GM21723 (cell line): ENCODE measurements around the gene PRAC1.

Experiments used
- ATAC-seq: cut with Tn5 transposase; IDR thresholded peaks from one replicate; pipeline ENCODE4 v1.9.1; 2021; ENCODE audit warnings: mild to moderate bottlenecking, moderate library complexity; ENCODE audit not compliant: unreplicated experiment

PRAC1 gene

DNA sequence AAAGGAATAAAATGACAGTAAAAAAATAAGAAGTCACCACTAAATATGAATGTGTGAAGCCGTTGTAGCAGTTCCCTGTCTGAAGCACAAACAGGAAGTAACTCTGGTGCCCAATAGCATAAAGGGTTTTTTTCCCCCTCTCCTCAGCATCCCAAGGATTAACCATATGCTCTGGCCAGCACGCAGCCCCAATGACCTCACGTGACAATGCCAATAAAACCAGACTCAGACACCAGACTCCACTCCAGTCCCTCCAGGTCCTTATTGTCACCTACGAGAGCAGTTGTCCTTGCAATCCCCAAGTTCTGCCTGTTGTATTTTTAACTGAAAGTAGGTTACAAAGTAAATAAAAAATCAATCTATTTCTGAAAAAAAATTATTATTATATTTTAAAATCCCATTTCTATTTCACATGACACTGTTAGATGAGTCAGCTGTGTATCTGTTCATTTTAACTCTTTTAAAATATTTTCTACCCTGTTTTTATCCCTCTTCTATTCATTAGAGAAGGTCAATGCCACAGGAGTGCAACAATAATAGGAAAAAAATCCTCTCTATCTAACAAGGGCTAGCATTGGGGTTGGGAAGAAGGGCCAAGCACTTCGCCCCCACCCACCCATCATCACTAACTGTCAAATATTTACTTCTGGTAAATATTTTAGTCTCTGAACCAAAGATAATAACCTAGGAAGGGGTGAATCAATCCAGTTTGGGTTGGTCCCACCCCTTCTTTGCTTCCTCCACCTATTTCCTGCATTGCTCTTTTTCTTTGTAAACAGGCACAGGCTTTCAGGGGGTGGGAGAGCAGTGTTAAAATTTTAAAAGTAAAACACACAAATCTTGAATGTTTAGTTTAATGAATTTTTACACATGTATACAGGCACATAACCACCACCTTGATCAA is 6.6 kb downstream of the PRAC1 start:
- ATAC-seq: no peak

- ATAC-seq: no peak
These were observed 11.2 kb downstream of the PRAC1 start for GRCh38 chr17:48711128-48711527.

GRCh38 chr17:48704361-48705248 is 17.7 kb downstream of the PRAC1 start:
- ATAC-seq: no peak

GRCh38 chr17:48701864-48702532 is 20.3 kb downstream of the PRAC1 start:
- ATAC-seq: no peak

- no peak for ATAC-seq
These were observed 29.1 kb downstream of the PRAC1 start for GRCh38 chr17:48693178-48693577.

- no peak for ATAC-seq
These were observed 30.3 kb downstream of the PRAC1 start for GRCh38 chr17:48692049-48692448.

GRCh38 chr17:48690655-48691054 is 31.7 kb downstream of the PRAC1 start:
- ATAC-seq: no peak

GRCh38 chr17:48681609-48682008 is 40.7 kb downstream of the PRAC1 start:
- ATAC-seq: no peak

GRCh38 chr17:48679385-48680096 is 42.8 kb downstream of the PRAC1 start:
- no peak for ATAC-seq

DNA sequence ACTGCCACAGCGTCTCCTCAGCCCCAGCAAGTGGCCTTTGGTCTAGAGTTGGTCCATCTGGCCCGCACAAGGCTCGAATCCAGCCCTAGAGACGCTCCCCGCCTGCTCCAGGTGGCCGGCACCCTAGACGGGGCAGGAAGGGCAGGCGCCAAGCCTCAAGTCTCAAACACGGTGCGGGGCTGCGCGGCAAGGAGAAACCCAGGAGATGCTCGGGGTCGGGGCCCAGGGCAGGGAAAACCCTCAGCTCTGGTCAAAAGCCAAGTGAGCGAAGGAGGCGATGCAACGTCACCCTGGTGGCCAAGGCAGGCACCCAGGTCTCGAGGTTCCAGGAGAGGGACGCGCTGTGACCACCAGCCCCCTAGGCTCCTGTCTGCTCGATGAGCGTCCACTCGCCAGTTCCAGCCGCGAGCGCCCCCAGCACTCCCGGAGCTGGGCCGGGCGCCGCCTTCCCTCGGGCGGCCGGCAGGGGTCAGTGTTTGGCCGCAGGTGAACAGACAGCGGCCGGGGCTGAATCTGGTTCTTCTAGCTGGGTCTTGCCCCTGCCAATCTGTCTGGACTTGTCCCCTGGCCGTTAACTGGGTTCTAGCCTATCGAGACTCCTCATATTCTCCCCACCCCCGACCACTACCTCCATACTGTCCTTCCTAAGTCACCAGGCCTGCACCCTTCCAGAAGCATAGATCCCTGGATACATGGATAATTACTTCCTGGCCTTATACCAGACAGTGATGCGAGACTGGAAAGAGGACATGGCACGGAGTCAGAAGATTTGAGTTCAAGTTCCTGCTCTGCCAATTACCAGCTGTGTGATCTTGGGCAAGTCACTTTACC is 44.0 kb downstream of the PRAC1 start:
- ATAC-seq: no peak

GRCh38 chr17:48676963-48677558 is 45.3 kb downstream of the PRAC1 start:
- no peak for ATAC-seq

DNA sequence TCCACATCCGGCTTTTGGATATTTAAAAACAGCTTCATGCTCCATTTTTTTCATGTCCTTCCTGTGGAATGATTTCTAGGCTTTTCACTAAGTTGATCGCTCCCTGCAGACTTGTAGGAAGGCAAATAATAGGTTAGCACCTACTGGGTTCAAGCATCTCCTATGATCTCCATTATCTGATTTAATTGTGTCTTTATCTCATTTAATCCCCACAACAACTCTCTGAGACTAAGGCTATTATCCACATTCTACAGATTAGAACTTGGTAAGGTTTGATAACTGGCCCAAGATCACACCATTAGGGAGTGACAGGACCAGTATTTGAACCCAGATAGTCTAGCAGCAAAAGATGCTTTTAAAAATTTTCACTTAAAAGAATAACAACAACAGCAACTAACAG is 50.0 kb downstream of the PRAC1 start:
- ATAC-seq: no peak
